ENCODE data around the gene KCNIP3. TPM values are rescaled to one million over a fixed set of nuclear protein-coding genes. Genes with fewer than 3 reads are reported as not detected.

KCNIP3 gene
- total RNA-seq, 2 donors from 2014 or later = 4.0 to 5.9 TPM

- no peak overlapping the region for H3K4me3 ChIP-seq
- TF ChIP-seq CTCF (IDR thresholded peaks at IDR 0.05) = no peak
- no peak overlapping the region for H3K27ac ChIP-seq
- no peaks in the 10 kb centered on the region for H3K36me3 ChIP-seq
- no peaks in the 10 kb centered on the region for H3K4me1 ChIP-seq
- H3K27me3 ChIP-seq = no peaks in the 10 kb centered on the region
- DNase-seq (ENCODE audit: low spot score) = no peak
- peaks cover 9 to 22% of the 10 kb centered on the region in 2 donors for H3K9me3 ChIP-seq
Observed at GRCh38 chr2:95287336-95287735, 9.8 kb upstream of the KCNIP3 start.

GRCh38 chr2:95287806-95288205 lies 9.3 kb upstream of the KCNIP3 start:
- no peaks in the 10 kb centered on the region for H3K36me3 ChIP-seq
- H3K4me3 ChIP-seq = no peak overlapping the region
- peaks cover 9 to 22% of the 10 kb centered on the region in 2 donors for H3K9me3 ChIP-seq
- TF ChIP-seq CTCF (IDR thresholded peaks at IDR 0.05) = no peak
- H3K27me3 ChIP-seq = no peaks in the 10 kb centered on the region
- no peak overlapping the region for H3K27ac ChIP-seq
- H3K4me1 ChIP-seq = no peaks in the 10 kb centered on the region
- DNase-seq (ENCODE audit: low spot score) = no peak

GRCh38 chr2:95289253-95289652 lies 7.9 kb upstream of the KCNIP3 start:
- Histone ChIP-seq H3K9me3 (peaks cover 9 to 22% of the 10 kb centered on the region in 2 donors), H3K27ac (no peak overlapping the region), H3K4me1 (no peaks in the 10 kb centered on the region), H3K27me3 (no peaks in the 10 kb centered on the region), H3K36me3 (no peaks in the 10 kb centered on the region), H3K4me3 (no peak overlapping the region)
- no peak for TF ChIP-seq CTCF (IDR thresholded peaks at IDR 0.05)
- no peak for DNase-seq (ENCODE audit: low spot score)

- Histone ChIP-seq H3K4me3 (no peak overlapping the region), H3K36me3 (no peaks in the 10 kb centered on the region), H3K27me3 (no peaks in the 10 kb centered on the region), H3K27ac (no peak overlapping the region), H3K9me3 (peaks cover 9 to 22% of the 10 kb centered on the region in 2 donors), H3K4me1 (no peaks in the 10 kb centered on the region)
- no peak for DNase-seq (ENCODE audit: low spot score)
- TF ChIP-seq CTCF (IDR thresholded peaks at IDR 0.05) = no peak
Observed at GRCh38 chr2:95291222-95291621, 5.9 kb upstream of the KCNIP3 start.

- Histone ChIP-seq H3K27ac (no peak overlapping the region), H3K36me3 (no peaks in the 10 kb centered on the region), H3K4me3 (no peak overlapping the region), H3K27me3 (no peaks in the 10 kb centered on the region), H3K9me3 (peaks cover 9 to 22% of the 10 kb centered on the region in 2 donors), H3K4me1 (no peaks in the 10 kb centered on the region)
- no peak for TF ChIP-seq CTCF (IDR thresholded peaks at IDR 0.05)
- DNase-seq (ENCODE audit: low spot score) = no peak
Observed at GRCh38 chr2:95292623-95293260, 4.4 kb upstream of the KCNIP3 start.
